ENCODE measurements around the gene MICB. TPM values are rescaled to one million over a fixed set of nuclear protein-coding genes. Genes with fewer than 3 reads are reported as not detected.
A peak's percentile ranks its signal among the peaks of the same experiment; 100 is the strongest.

Gene MICB
- total RNA-seq, 1 experiment from 2014 or later, result 21.7 TPM

- ChIA-PET POLR2A (interaction anchor here (0.8 to 2.4 kb wide), 15 partner anchors 10 to 197 kb away, joined by 4 to 10 read pairs (median 5); partner anchors contain the start of genes C6orf47, CSNK2B, GPANK1 and MCCD1), CTCF (interaction anchor here (1.2 to 1.3 kb wide), 2 partner anchors 45 to 58 kb away, joined by 5 to 8 read pairs; no protein-coding TSS in a partner anchor), RAD21 (ENCODE audit: low non-redundant PET in 1 of 2, low total read pairs in 2 of 2, uncharacterized antibody in 2 of 2, unreplicated experiment in 2 of 2) (interaction anchor here (0.8 to 1.7 kb wide), 2 partner anchors 57 to 58 kb away, joined by 3 to 5 read pairs; no protein-coding TSS in a partner anchor)
- Histone ChIP-seq H3K4me1 (ENCODE audit: control insufficient read depth in 1 of 2, insufficient read depth in 2 of 2, low read length in 2 of 2) (peaks cover 17 to 29% of the 10 kb centered on the region in 2 experiments), H3K9me2 (ENCODE audit: insufficient read depth) (no peaks in the 10 kb centered on the region), H2AFZ (ENCODE audit: low read depth, low read length, poor library complexity, severe bottlenecking) (no peak overlapping the region), H4K20me1 (ENCODE audit: insufficient read depth) (peaks cover 29% of the 10 kb centered on the region; the same call in 1 of the 2 replicates), H3K4me2 (ENCODE audit: low read length) (peak overlapping the region; percentile 85), H3K27me3 (ENCODE audit: insufficient read depth, low read length) (no peaks in the 10 kb centered on the region), H3K9me3 (ENCODE audit: control insufficient read depth in 1 of 2, insufficient read depth in 1 of 2, low read depth in 1 of 2, low read length in 2 of 2) (no peaks in the 10 kb centered on the region), H3K79me2 (ENCODE audit: insufficient read depth, low read length) (peaks cover 64% of the 10 kb centered on the region), H3K9ac (ENCODE audit: low read length) (peak overlapping the region; percentile 97), H3K4me3 (replicated peaks in 1 of 2; ENCODE audit: low read depth in 1 of 2, low read length in 2 of 2) (peak overlapping the region; percentile 85 to 98), H3K36me3 (ENCODE audit: control insufficient read depth in 1 of 2, insufficient read depth in 2 of 2, low read length in 2 of 2) (peaks cover 39 to 42% of the 10 kb centered on the region in 2 experiments), H3K27ac (ENCODE audit: low read depth, low read length) (peak overlapping the region; percentile 96)
- intact Hi-C loops (cut with micrococcal nuclease), result loop anchor here (10.0 kb wide), 1 partner anchor 294 kb away; no protein-coding TSS in a partner anchor
- no peak for DNase-seq (ENCODE audit: low read depth, low spot score)
- no peak; the same call in 1 of the 2 replicates for ATAC-seq
- BruUV-seq (replicated peaks), result TSS peak; percentile 67
- no peak for TF ChIP-seq MAX (IDR thresholded peaks at IDR 0.05)
- no peak for TF ChIP-seq YY1 (IDR thresholded peaks at IDR 0.05; ENCODE audit: extremely low read depth, insufficient replicate concordance, low read depth, low read length)
- TF ChIP-seq JUND (IDR thresholded peaks at IDR 0.05), result no peak
- TF ChIP-seq EZH2phosphoT487 (IDR thresholded peaks at IDR 0.05; ENCODE audit: borderline replicate concordance), result no peak
- no peak for TF ChIP-seq CEBPB (IDR thresholded peaks at IDR 0.05; ENCODE audit: low read depth)
- no peak for TF ChIP-seq CTCF (IDR thresholded peaks at IDR 0.05 in 2 of 3, conservative IDR thresholded peaks at IDR 0.05 in 1 of 3; ENCODE audit: borderline replicate concordance in 1 of 3, insufficient read depth in 1 of 3, low read depth in 2 of 3, low read length in 2 of 3)
- no peak for TF ChIP-seq EZH2 (IDR thresholded peaks at IDR 0.05)
- TF ChIP-seq POLR2AphosphoS5 (IDR thresholded peaks at IDR 0.05; ENCODE audit: low read depth, low read length), result no peak
- TF ChIP-seq ZBTB33 (IDR thresholded peaks at IDR 0.05; ENCODE audit: extremely low read depth, insufficient replicate concordance, low read length), result no peak
- TF ChIP-seq ATF3 (IDR thresholded peaks at IDR 0.05), result no peak
- no peak for TF ChIP-seq ZFX (IDR thresholded peaks at IDR 0.05)
- no peak for TF ChIP-seq CBX3 (IDR thresholded peaks at IDR 0.05; ENCODE audit: low read depth)
- TF ChIP-seq ELF1 (IDR thresholded peaks at IDR 0.05; ENCODE audit: borderline replicate concordance, low read depth), result no peak
- TF ChIP-seq SP1 (IDR thresholded peaks at IDR 0.05; ENCODE audit: low read depth), result no peak
- TF ChIP-seq TCF7L2 (IDR thresholded peaks at IDR 0.05; ENCODE audit: borderline replicate concordance, extremely low read depth, insufficient read depth, insufficient read length), result no peak
Observed at GRCh38 chr6:31541059-31541657, 43.2 kb downstream of the MICB start.

All from HCT116 (cell line).